Measurements from ENCODE around the gene MAFB.

GRCh38 chr20:40714109-40714508, 25.1 kb upstream of the MAFB start:
- TF ChIP-seq CTCF (conservative IDR thresholded peaks at IDR 0.05; ENCODE audit: low read length) (no peak), EZH2phosphoT487 (IDR thresholded peaks at IDR 0.05; ENCODE audit: borderline replicate concordance, low read depth, low read length) (no peak)
